ENCODE data around the gene GART. TPM values are rescaled to one million over a fixed set of nuclear protein-coding genes. Genes with fewer than 3 reads are reported as not detected.

The GART gene
- total and polyA plus RNA-seq, 3 experiments from 2014 or later: 50.9 to 196 (median 194) TPM

GRCh38 chr21:33561373-33561772 is 19.5 kb upstream of the GART start:
- Histone ChIP-seq H3K36me3 (ENCODE audit: insufficient read depth, low read length) (peaks cover 42% of the 10 kb centered on the region), H3K4me3 (ENCODE audit: low read length) (no peak overlapping the region), H3K27ac (ENCODE audit: low read depth, low read length) (no peak overlapping the region), H3K4me1 (ENCODE audit: insufficient read depth, low read length) (peaks cover 11% of the 10 kb centered on the region), H3K9me3 (ENCODE audit: low read length) (no peaks in the 10 kb centered on the region), H3K27me3 (ENCODE audit: insufficient read depth, low read length, poor library complexity, severe bottlenecking) (no peaks in the 10 kb centered on the region)
- H3K9me3 Mint-ChIP-seq: no peaks in the 10 kb centered on the region
- peak overlapping the region in 5 of 8 donors; percentile 8 to 86 (median 53) for H3K27ac Mint-ChIP-seq
- ChIA-PET POLR2A (no interaction called here), CTCF (no interaction called here)
- H3K4me3 Mint-ChIP-seq: no peak overlapping the region
- H3K27me3 Mint-ChIP-seq: no peaks in the 10 kb centered on the region
- DNase-seq: no peak
- peaks cover 27 to 81% (median 31%) of the 10 kb centered on the region in 3 donors for H3K36me3 Mint-ChIP-seq
- peaks cover 56 to 84% (median 84%) of the 10 kb centered on the region in 3 donors for H3K4me1 Mint-ChIP-seq

DNA sequence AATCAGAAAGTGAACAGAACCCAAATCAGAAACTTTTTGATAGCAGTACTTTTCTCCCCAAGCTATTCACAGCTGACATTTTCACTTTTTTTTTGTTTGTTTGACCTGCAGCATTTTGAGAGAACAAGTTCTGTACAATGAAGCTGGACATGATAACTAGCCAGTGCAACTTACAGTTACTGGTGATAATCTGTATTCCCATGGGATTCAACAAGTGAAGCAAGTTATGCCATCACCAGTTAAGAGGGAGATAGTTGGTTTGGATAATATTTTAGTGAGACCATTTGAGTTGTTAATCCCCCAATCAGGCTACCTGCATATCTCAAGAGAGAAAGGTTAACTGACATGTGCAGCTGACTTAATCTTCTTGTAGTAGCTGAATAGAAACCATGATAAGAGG is 19.0 kb upstream of the GART start:
- Histone ChIP-seq H3K4me1 (ENCODE audit: insufficient read depth, low read length) (peaks cover 14% of the 10 kb centered on the region), H3K36me3 (ENCODE audit: insufficient read depth, low read length) (peaks cover 42% of the 10 kb centered on the region), H3K4me3 (ENCODE audit: low read length) (no peak overlapping the region), H3K27ac (ENCODE audit: low read depth, low read length) (no peak overlapping the region), H3K9me3 (ENCODE audit: low read length) (no peaks in the 10 kb centered on the region), H3K27me3 (ENCODE audit: insufficient read depth, low read length, poor library complexity, severe bottlenecking) (no peaks in the 10 kb centered on the region)
- peaks cover 59 to 85% (median 84%) of the 10 kb centered on the region in 3 donors for H3K4me1 Mint-ChIP-seq
- CTCF ChIA-PET: no interaction called here
- peaks cover 27 to 85% (median 32%) of the 10 kb centered on the region in 3 donors for H3K36me3 Mint-ChIP-seq
- peak overlapping the region in 6 of 8 donors; percentile 8 to 86 (median 53) for H3K27ac Mint-ChIP-seq
- H3K9me3 Mint-ChIP-seq: no peaks in the 10 kb centered on the region
- H3K4me3 Mint-ChIP-seq: no peak overlapping the region
- no peak for DNase-seq
- POLR2A ChIA-PET: no interaction called here
- no peaks in the 10 kb centered on the region for H3K27me3 Mint-ChIP-seq

- Histone ChIP-seq H3K27me3 (ENCODE audit: insufficient read depth, low read length, poor library complexity, severe bottlenecking) (no peaks in the 10 kb centered on the region), H3K27ac (ENCODE audit: low read depth, low read length) (no peak overlapping the region), H3K9me3 (ENCODE audit: low read length) (no peaks in the 10 kb centered on the region), H3K4me1 (ENCODE audit: insufficient read depth, low read length) (peaks cover 21% of the 10 kb centered on the region), H3K36me3 (ENCODE audit: insufficient read depth, low read length) (peaks cover 42% of the 10 kb centered on the region), H3K4me3 (ENCODE audit: low read length) (no peak overlapping the region)
- POLR2A ChIA-PET: no interaction called here
- no peak for DNase-seq
- Mint-ChIP-seq H3K4me1 (peaks cover 66 to 87% (median 86%) of the 10 kb centered on the region in 3 donors), H3K36me3 (peaks cover 27 to 87% (median 35%) of the 10 kb centered on the region in 3 donors), H3K27ac (peak overlapping the region in 1 of 8 donors; percentile 51), H3K9me3 (no peaks in the 10 kb centered on the region), H3K27me3 (no peaks in the 10 kb centered on the region), H3K4me3 (no peak overlapping the region)
- CTCF ChIA-PET: no interaction called here
Observed at GRCh38 chr21:33559813-33560212, 17.9 kb upstream of the GART start.

GRCh38 chr21:33558777-33559421 is 17.0 kb upstream of the GART start:
- Mint-ChIP-seq H3K27ac (peak overlapping the region in 1 of 8 donors; percentile 42), H3K27me3 (no peaks in the 10 kb centered on the region), H3K36me3 (peaks cover 33 to 92% (median 39%) of the 10 kb centered on the region in 3 donors), H3K9me3 (no peaks in the 10 kb centered on the region), H3K4me3 (no peak overlapping the region), H3K4me1 (peaks cover 73 to 95% (median 92%) of the 10 kb centered on the region in 3 donors)
- Histone ChIP-seq H3K9me3 (ENCODE audit: low read length) (no peaks in the 10 kb centered on the region), H3K36me3 (ENCODE audit: insufficient read depth, low read length) (peaks cover 51% of the 10 kb centered on the region), H3K27ac (ENCODE audit: low read depth, low read length) (no peak overlapping the region), H3K4me1 (ENCODE audit: insufficient read depth, low read length) (peaks cover 27% of the 10 kb centered on the region), H3K27me3 (ENCODE audit: insufficient read depth, low read length, poor library complexity, severe bottlenecking) (no peaks in the 10 kb centered on the region), H3K4me3 (ENCODE audit: low read length) (no peak overlapping the region)
- CTCF ChIA-PET: interaction anchor here (1.6 kb wide), 1 partner anchor 47 kb away, joined by 4 read pairs; no protein-coding TSS in a partner anchor
- no peak for DNase-seq
- POLR2A ChIA-PET: interaction anchor here (0.7 kb wide), 1 partner anchor 17 kb away, joined by 5 read pairs; the partner anchor contains the start of gene GART

DNA sequence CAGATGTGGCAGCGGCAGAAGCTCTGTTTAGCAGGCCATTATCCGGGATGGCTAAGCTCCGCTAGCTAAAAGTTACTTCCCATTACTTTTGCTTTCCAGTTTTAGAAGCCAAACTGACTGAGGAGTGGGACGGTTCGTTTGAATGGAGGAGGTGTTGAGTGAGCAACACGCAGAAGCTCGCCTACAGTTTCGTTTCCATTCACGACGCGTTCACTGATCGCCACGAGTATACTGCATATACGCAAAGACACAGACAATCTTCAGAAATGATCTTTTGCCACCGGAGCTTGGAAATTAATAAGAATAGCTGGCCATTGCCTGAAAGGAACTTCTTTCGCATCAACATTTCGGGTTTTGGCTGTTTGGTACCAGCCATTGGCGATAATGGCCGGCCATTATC is 15.5 kb upstream of the GART start:
- Histone ChIP-seq H3K9me3 (ENCODE audit: low read length) (no peaks in the 10 kb centered on the region), H3K4me3 (ENCODE audit: low read length) (no peak overlapping the region), H3K27ac (ENCODE audit: low read depth, low read length) (no peak overlapping the region), H3K4me1 (ENCODE audit: insufficient read depth, low read length) (peaks cover 24% of the 10 kb centered on the region), H3K36me3 (ENCODE audit: insufficient read depth, low read length) (peaks cover 63% of the 10 kb centered on the region), H3K27me3 (ENCODE audit: insufficient read depth, low read length, poor library complexity, severe bottlenecking) (no peaks in the 10 kb centered on the region)
- CTCF ChIA-PET: interaction anchor here (0.8 to 1.6 kb wide), 2 partner anchors 49 to 110 kb away, joined by 3 to 4 read pairs; no protein-coding TSS in a partner anchor
- Mint-ChIP-seq H3K9me3 (no peaks in the 10 kb centered on the region), H3K27ac (peak overlapping the region in 2 of 8 donors; percentile 48 to 69), H3K27me3 (no peaks in the 10 kb centered on the region), H3K36me3 (peaks cover 36 to 94% (median 46%) of the 10 kb centered on the region in 3 donors), H3K4me3 (peak overlapping the region in 1 of 7 donors; percentile 78), H3K4me1 (peaks cover 65 to 91% (median 89%) of the 10 kb centered on the region in 3 donors)
- POLR2A ChIA-PET: interaction anchor here (1.2 kb wide), 1 partner anchor 14 kb away, joined by 4 read pairs; no protein-coding TSS in a partner anchor
- DNase-seq: no peak

- Histone ChIP-seq H3K27me3 (ENCODE audit: insufficient read depth, low read length, poor library complexity, severe bottlenecking) (no peaks in the 10 kb centered on the region), H3K4me1 (ENCODE audit: insufficient read depth, low read length) (peaks cover 22% of the 10 kb centered on the region), H3K9me3 (ENCODE audit: low read length) (no peaks in the 10 kb centered on the region), H3K36me3 (ENCODE audit: insufficient read depth, low read length) (peaks cover 77% of the 10 kb centered on the region), H3K4me3 (ENCODE audit: low read length) (no peak overlapping the region), H3K27ac (ENCODE audit: low read depth, low read length) (no peak overlapping the region)
- Mint-ChIP-seq H3K27me3 (no peaks in the 10 kb centered on the region), H3K36me3 (peaks cover 38 to 94% (median 40%) of the 10 kb centered on the region in 3 donors), H3K27ac (peak overlapping the region in 3 of 8 donors; percentile 62 to 67 (median 65)), H3K4me1 (peaks cover 49 to 75% (median 72%) of the 10 kb centered on the region in 3 donors), H3K9me3 (no peaks in the 10 kb centered on the region), H3K4me3 (peak overlapping the region in 4 of 7 donors; percentile 7 to 41 (median 32))
- no peak for DNase-seq
- CTCF ChIA-PET: no interaction called here
- POLR2A ChIA-PET: no interaction called here
Observed at GRCh38 chr21:33554982-33555344, 13.0 kb upstream of the GART start.

GRCh38 chr21:33554236-33554981 is 12.5 kb upstream of the GART start:
- POLR2A ChIA-PET: no interaction called here
- peaks cover 33 to 94% (median 37%) of the 10 kb centered on the region in 3 donors for H3K36me3 Mint-ChIP-seq
- H3K4me1 Mint-ChIP-seq: peaks cover 51 to 75% (median 72%) of the 10 kb centered on the region in 3 donors
- H3K27me3 ChIP-seq (ENCODE audit: insufficient read depth, low read length, poor library complexity, severe bottlenecking): no peaks in the 10 kb centered on the region
- CTCF ChIA-PET: no interaction called here
- H3K27me3 Mint-ChIP-seq: no peaks in the 10 kb centered on the region
- H3K9me3 ChIP-seq (ENCODE audit: low read length): no peaks in the 10 kb centered on the region
- H3K27ac Mint-ChIP-seq: peak overlapping the region in 5 of 8 donors; percentile 36 to 67 (median 62)
- peaks cover 76% of the 10 kb centered on the region for H3K36me3 ChIP-seq (ENCODE audit: insufficient read depth, low read length)
- no peak for DNase-seq
- peaks cover 22% of the 10 kb centered on the region for H3K4me1 ChIP-seq (ENCODE audit: insufficient read depth, low read length)
- H3K27ac ChIP-seq (ENCODE audit: low read depth, low read length): no peak overlapping the region
- H3K4me3 ChIP-seq (ENCODE audit: low read length): no peak overlapping the region
- H3K9me3 Mint-ChIP-seq: no peaks in the 10 kb centered on the region
- H3K4me3 Mint-ChIP-seq: peak overlapping the region in 4 of 7 donors; percentile 7 to 41 (median 32)

Measured in CD8-positive, alpha-beta memory T cell (primary cell).